Pancreas (tissue), 10 donors: ENCODE results near the gene C1QTNF5. TPM values are rescaled to one million over a fixed set of nuclear protein-coding genes. Genes with fewer than 3 reads are reported as not detected.
A peak's percentile ranks its signal among the peaks of the same experiment; 100 is the strongest.

Source experiments
- ATAC-seq, 4 donors: fragments of 200-7000 bp; cut with Tn5 transposase; one replicate each; pipeline versions ENCODE4 v1.8.0 to v1.9.1; 2020; ENCODE audit warnings: mild to moderate bottlenecking in 4 of 4, moderate library complexity in 4 of 4
- DNase-seq, 6 donors: peaks; one replicate each; pipeline ENCODE4 v3.0.0-alpha.2; 2020
- FAIRE-seq: peaks from 2 replicates; lab custom pipeline; 2012; peaks lifted over from hg19 to GRCh38; lab: Jason Lieb, UNC
- H3K27ac ChIP-seq, 4 donors: fragments of 200-600 bp; sonication (generic); 1 replicate in 3 of 4; 2 replicates in 1 of 4; pipeline versions ENCODE4 v1.5.0 to v1.8.0; 2020
- H3K27me3 ChIP-seq, 4 donors: fragments of 200-600 bp; one replicate each; pipeline ENCODE4 v1.8.0; 2021
- H3K36me3 ChIP-seq, 3 donors: fragments of 200-600 bp; sonication (generic) in 1 of 3; one replicate each; pipeline versions ENCODE4 v1.5.0 to v1.8.0; 2020 to 2021
- H3K4me1 ChIP-seq, 3 donors: fragments of 200-600 bp; one replicate each; pipeline ENCODE4 v1.8.0; 2021
- H3K4me3 ChIP-seq, 4 donors: fragments of 200-600 bp; sonication (generic) in 2 of 4; one replicate each; pipeline versions ENCODE4 v1.5.0 to v1.8.0; 2020 to 2021
- H3K9me3 ChIP-seq, 4 donors: fragments of 200-600 bp; one replicate each; pipeline ENCODE4 v1.8.0; 2021
- WGBS, 2 donors: extraction: QIAGEN DNeasy Blood & Tissue Kit; methylation state at CpG; one replicate each; pipeline ENCODE4 v1.1.7; 2013; 5-methylcytosine and 5-hydroxymethylcytosine counted together
- intact Hi-C, 3 donors: fragments of 100-400 bp; cut with DNase I; formaldehyde crosslinking; loops; one replicate each; pipeline versions ENCODE4 v1.11.1 to v1.14.2; 2022
- polyA plus RNA-seq, 2 donors: library from polyadenylated mRNA; stranded (reverse); fragments of 200-250 nt; gene quantifications; one replicate each; pipeline ENCODE4 v1.2.3, GENCODE V29; 2013
- total RNA-seq, 6 donors: library from RNA; stranded (reverse); fragmentation: NEBNext Ultra II Directional in 4 of 6; extraction: Animal tissue kit (Norgen Biotek cat#: 25700) in 4 of 6; gene quantifications; one replicate each; pipeline versions ENCODE4 v1.2.1 to v1.2.4, GENCODE V29; 2021 to 2023
- TF ChIP-seq, protein P1 (sequence below), 4 donors: fragments of 200-600 bp; sonication (generic) in 3 of 4; IDR thresholded peaks; one replicate each; pipeline versions ENCODE4 v1.5.0 to v1.8.0; 2021; ENCODE audit warnings: antibody characterized with exemption in 4 of 4
- donor health status: healthy with polysubstance abuse.
- donor health status: DM: no; HTN: no; CAD: no; lungs with moderate emphysema.
- donor health status: DM: no; HTN: no; CAD: no.
- donor health status: control.
- donor health status: control.
- donor health status: Bipolar disorder and iron deficiency.
- donor health status: DM: yes; HTN: yes; CAD: no.
- donor health status: DM: no; HTN: no; CAD: no.
- donor health status: DM: no; HTN: no; CAD: no.
- donor health status: DM: yes; HTN: yes; CAD: no.

The C1QTNF5 gene
- total and polyA plus RNA-seq, 8 donors: 6.7 to 27.9 (median 15.7) TPM

DNA sequence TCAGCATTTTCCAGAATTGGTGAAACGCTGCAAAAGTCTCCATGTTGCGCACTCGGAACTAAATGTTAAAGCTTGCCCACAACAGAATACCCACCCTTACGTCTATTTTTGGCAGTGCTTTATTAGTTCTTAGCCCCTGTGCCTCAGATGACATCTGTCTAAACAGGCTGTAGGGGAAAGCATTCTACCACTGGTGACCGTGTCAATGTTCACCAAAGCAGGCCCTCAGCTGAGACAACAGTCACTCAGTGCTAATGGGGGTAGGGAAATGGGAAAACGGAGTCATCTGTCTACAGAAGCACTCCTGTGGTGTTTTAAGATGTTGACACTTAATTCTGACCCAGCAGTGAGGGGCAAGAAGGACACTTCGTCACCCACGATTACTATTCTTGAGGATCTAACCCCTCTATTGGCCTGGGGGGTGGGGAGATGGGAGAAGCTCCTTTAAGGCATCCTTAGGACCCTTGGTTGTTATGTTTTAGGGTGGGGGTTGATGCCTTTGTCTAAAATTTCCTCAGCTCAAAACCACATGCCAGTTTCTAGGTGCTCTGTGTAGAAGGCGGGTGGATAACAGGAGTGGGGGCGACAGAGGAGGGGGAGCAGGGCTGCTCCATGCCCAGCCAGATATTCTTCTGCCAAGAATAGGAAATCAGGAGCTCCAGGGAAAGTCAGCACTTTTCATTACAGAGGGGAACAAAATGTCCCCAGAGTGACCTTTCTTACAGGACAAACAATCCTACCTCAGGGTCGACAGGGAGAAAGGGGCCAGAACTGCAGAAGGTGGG, 21.4 kb upstream of the C1QTNF5 start:
- peak overlapping the region in 3 of 4 donors; percentile 39 to 61 (median 54) for H3K4me3 ChIP-seq
- intact Hi-C loops: no loop called here
- no peaks in the 10 kb centered on the region for H3K27me3 ChIP-seq
- TF ChIP-seq, protein P1, sequence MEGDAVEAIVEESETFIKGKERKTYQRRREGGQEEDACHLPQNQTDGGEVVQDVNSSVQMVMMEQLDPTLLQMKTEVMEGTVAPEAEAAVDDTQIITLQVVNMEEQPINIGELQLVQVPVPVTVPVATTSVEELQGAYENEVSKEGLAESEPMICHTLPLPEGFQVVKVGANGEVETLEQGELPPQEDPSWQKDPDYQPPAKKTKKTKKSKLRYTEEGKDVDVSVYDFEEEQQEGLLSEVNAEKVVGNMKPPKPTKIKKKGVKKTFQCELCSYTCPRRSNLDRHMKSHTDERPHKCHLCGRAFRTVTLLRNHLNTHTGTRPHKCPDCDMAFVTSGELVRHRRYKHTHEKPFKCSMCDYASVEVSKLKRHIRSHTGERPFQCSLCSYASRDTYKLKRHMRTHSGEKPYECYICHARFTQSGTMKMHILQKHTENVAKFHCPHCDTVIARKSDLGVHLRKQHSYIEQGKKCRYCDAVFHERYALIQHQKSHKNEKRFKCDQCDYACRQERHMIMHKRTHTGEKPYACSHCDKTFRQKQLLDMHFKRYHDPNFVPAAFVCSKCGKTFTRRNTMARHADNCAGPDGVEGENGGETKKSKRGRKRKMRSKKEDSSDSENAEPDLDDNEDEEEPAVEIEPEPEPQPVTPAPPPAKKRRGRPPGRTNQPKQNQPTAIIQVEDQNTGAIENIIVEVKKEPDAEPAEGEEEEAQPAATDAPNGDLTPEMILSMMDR (IDR thresholded peaks at IDR 0.05): no peak
- no peaks in the 10 kb centered on the region for H3K9me3 ChIP-seq
- peaks cover 22 to 29% (median 23%) of the 10 kb centered on the region in 3 donors for H3K4me1 ChIP-seq
- FAIRE-seq (no peak), DNase-seq (peak in 2 of 6 donors; percentile 12 to 17), ATAC-seq (no peak)
- H3K36me3 ChIP-seq: peaks cover 0 to 26% (median 13%) of the 10 kb centered on the region in 3 donors
- WGBS, 2 donors: 45% methylated on average over 11 of the region's 11 CpGs
- peak overlapping the region; percentile 68 to 79 (median 74) for H3K27ac ChIP-seq

DNA sequence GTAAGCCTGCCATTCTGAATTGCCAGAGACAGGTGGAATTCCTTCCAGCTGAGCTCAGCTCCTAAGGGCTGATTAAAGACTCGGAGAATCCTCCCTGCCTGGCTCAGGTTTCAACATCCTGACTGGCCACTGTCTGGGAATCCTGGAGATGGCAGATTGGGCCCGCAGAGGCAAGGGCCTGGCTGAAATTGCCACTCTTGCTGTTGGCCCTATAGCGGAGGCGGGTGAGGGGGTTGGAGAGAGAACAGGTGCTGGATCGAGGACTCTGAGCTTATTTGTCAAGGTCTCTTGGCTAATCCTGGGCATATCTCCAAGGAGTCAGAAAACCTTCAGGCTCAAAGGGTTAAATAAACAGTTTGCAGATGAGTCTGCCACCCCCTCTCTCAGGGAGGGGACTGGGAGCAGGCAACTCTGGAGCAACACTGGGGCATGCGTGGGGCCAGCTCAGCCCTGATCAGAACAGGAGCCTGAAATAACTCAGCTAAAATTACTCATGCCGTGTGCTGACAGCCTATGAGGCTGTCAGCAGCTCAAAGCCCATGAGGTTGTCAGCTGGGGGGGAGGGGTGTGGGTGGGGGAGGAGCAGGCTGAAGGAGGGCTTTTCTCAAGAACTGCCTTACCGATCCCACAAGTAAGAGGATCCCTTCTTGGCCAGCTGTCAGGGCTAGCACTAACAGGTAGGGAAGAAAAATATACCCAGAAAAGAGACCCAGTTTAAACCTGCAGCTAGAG, 20.5 kb upstream of the C1QTNF5 start:
- intact Hi-C loops: no loop called here
- Histone ChIP-seq H3K4me1 (peaks cover 22 to 29% (median 23%) of the 10 kb centered on the region in 3 donors), H3K4me3 (no peak overlapping the region), H3K36me3 (peaks cover 0 to 34% (median 17%) of the 10 kb centered on the region in 3 donors), H3K27me3 (no peaks in the 10 kb centered on the region), H3K9me3 (no peaks in the 10 kb centered on the region), H3K27ac (peak overlapping the region; percentile 68 to 79 (median 74))
- DNase-seq: peak; percentile 67 to 88 (median 78)
- FAIRE-seq: no peak
- 7 to 8% methylated on average over 8 of the region's 8 CpGs for WGBS, 2 donors
- peak; percentile 65 to 77 (median 72) for ATAC-seq
- TF ChIP-seq, protein P1 (IDR thresholded peaks at IDR 0.05): no peak

DNA sequence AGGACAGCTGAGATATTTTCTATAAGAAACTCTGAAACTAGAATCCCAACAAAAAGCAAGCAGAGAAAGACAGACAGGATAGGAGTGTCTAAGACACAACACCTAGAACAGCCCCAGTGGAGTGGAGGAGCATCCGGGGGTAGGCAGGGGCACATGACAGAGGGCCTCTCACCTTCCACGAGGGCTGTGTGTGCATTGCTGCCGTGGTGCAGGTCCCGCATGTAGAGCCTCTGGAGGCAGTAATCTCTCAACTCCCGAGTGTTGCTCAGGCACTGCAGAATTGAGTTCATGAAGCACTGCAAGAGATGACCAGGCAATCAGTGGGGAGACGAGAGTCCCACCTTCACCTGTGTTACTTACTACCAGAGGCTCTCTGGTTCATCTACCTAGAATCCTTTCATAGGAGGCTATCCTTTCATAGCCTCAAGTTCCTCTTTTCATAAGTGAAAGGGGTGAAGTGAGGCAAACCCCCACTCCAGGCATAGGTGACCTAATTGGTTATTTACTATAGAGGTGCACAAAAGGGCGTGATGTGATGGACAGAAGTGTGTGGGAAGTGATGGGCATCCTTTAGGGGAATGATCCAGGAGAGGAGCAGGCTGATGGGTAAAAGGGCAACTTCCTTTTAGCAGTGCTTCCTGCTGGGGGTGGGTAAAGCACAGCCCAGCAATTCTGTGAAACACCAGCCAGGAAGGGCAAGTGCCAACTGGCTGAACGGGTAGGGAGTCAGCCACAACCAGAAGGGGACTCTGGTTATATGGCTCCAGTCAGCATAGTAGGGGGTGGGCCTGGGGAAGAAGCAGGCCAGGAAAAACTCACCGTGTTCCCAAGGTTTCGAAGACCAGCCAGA, 18.9 kb upstream of the C1QTNF5 start:
- intact Hi-C loops: no loop called here
- no peak for DNase-seq
- no peaks in the 10 kb centered on the region for H3K9me3 ChIP-seq
- H3K4me3 ChIP-seq: no peak overlapping the region
- no peak for FAIRE-seq
- H3K36me3 ChIP-seq: peaks cover 0 to 39% (median 19%) of the 10 kb centered on the region in 3 donors
- TF ChIP-seq, protein P1 (IDR thresholded peaks at IDR 0.05): no peak
- H3K27ac ChIP-seq: peak overlapping the region in 1 of 4 donors; percentile 74
- H3K27me3 ChIP-seq: no peaks in the 10 kb centered on the region
- ATAC-seq: no peak
- H3K4me1 ChIP-seq: peaks cover 22 to 29% (median 23%) of the 10 kb centered on the region in 3 donors
- WGBS, 2 donors: 78 to 85% methylated on average over 10 of the region's 10 CpGs

DNA sequence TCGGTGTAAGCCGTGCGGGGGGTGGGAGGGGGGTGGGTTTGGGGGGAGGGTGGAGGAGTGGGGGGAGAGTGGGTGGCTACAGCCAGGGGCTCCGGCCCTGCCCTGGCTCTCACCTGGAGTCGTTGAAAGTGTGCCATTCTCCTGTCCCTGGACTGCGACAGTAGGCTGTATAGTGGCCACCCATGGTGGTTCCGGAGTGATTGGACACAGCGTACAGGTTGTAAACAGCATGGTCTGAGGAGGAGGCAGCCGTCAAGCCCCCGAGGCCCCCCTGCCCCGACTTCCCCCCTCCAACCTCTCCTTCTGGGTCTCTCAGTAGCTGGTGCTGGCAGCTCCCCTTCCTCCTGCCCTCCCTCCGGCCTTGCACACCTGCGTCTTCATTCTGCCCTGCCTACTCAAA, 16.4 kb upstream of the C1QTNF5 start:
- DNase-seq (no peak), ATAC-seq (no peak), FAIRE-seq (no peak)
- Histone ChIP-seq H3K9me3 (no peaks in the 10 kb centered on the region), H3K4me3 (no peak overlapping the region), H3K27ac (no peak overlapping the region), H3K4me1 (peaks cover 12 to 23% (median 21%) of the 10 kb centered on the region in 3 donors), H3K27me3 (no peaks in the 10 kb centered on the region), H3K36me3 (peaks cover 0 to 39% (median 19%) of the 10 kb centered on the region in 3 donors)
- intact Hi-C loops: no loop called here
- TF ChIP-seq, protein P1 (IDR thresholded peaks at IDR 0.05): no peak
- 75 to 80% methylated on average over 13 of the region's 13 CpGs for WGBS, 2 donors
